ENCODE measurements around the gene GAS7.

The GAS7 gene

DNA sequence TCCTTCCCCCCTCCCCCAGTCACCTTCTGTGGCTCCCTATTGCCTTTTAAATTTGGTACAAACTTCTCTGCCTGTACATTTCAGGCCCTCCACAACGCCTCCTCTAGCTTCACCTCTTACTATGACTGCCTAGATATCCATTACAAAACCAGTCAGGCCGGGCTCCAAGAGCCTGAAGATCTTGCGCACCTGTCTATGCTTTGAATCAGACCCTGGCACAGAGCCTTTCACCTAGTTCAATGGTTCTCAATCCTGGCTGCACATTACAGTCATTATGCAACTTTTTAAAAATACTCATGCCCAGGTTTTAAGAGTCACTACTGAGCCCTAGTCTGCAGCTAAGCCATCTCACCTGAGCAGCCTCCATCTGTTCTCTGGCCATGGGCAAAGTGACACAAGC, 1.6 kb upstream of the GAS7 start:
- no peak for DNase-seq (ENCODE audit: low spot score)

DNA sequence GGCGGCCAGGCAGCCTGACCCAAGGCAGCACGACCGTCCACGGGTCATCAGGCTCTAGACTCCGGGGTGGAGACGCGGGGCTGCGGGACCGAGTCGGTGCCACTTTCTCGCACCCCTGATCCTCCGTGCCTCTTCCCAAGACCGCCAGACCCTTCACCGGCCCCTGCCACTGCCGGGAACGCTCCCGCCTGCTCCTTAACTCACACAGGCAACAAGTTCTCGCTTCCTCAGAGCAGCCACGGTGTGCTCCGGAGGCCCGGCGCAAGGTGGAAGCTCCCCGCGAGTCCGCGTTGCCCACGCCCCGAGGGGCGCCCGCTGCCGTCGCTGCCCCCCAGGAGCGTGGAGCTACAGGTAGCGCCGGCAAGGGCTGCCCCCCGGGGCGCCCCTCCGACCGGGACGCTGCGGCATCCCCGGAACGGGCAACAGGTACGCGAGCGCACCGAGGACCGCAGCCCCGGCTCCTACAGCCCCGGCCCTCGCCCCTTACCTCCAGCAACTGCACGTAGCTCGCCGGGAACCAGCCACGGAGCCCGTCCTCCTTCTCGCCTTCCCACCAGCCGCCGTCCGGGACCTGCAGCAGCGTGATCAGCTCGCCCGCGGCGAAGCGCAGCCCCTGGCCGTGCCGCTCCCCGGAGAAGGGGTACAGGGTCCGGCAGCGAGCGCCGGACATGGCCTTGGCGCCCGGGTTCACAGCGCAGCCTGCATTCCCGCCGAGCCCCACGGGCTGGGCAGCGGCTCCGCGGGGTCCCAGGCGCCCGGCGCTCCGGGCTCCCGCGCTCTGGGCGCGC, 491 bp downstream of the GAS7 start:
- no peak for DNase-seq (ENCODE audit: low spot score)

DNA sequence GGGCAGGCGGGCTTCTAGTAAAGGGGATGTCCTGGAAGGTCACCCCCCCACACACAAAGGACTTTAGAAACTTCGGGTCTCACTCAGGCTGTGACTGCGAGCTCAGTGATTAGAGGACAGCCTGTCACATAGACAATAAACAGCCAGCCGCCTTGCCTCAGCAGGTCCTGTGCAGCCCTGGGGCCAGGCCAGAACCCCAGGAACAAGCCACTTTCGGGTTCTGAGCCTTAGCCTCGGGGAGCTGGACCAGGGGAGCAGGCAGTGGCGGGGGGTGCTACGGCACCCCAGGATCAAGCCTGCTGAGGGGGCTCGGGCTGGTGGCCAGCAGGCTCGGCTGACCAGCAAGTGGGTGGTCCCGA, 1.1 kb downstream of the GAS7 start:
- no peak for DNase-seq (ENCODE audit: low spot score)

DNA sequence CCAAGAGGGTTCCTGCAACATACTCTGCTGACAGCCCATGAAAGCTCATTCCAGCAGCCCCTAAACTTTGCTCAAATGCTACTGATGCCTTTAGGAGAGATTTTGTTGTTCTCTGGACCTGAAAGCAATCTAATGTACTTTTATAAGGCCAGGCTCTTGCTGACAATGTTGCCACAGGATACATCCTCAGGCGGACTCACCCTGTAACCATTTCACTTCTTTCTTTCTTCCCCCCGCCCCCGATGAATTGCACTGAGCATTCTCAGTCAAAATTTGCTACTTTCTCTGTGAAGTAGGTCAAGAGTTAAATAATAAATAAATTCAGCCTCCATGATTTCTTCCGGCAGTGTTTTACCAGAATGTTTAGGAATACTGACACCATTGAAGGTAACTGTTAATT, 1.5 kb downstream of the GAS7 start:
- DNase-seq (ENCODE audit: low spot score) = no peak

DNA sequence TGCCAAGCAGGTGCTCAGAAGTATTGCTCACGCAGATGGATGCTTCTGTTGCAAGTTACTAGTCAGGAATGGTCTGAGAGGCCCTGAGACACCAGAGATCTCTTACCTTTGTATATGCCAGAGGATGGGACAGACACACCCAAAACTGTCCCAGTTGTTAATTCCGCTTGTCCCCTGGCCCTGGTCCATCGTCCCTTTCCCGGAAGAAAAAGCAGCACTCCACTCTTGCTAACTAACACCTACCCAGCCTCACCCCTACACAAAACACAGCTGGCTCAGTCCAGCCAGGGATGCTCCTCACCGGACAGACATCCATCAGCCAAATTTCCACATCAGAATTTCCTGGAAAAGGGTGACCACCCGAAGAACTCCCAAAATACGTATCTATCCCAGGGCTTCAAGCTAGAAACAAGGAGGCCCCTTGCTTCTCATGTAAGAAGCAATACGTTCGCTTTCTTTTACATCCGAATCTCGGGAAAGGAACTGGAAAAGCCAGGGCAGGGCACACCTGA, 2.0 kb downstream of the GAS7 start:
- no peak for DNase-seq (ENCODE audit: low spot score)

DNA sequence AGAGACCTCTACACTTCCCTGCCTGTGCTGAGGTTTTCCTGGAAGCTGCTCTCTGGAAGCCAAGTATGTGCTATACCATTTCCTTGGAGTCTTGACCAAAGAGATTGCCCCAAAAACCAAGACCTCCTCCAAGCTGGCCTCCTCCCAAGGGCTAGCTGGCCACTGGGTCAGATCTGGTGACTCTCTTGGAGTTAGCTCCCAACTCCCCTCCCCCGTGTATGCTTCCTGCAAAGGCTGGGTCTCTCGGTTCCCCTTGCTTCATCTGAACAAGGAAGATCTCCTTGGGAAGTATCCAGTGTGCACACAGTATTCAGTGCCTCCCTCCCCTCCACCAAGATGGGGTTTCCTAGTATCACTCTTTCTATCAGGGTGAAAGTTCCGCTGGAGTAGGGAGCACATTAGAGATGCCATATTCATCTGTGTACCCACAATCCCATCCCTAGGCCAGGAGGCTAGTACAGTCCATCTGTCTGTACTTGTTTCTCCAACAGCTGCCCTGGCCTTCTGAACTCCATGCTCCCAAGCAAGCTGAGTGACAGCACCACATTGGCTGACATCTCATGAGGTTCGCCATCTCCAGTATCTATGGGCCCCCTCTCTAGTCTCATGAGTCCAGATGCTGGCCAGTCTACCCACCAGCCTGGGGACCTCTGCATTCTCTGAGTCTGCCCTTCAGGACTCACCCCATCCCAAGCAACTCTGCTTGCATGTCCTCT, 3.2 kb downstream of the GAS7 start:
- no peak for DNase-seq (ENCODE audit: low spot score)

DNA sequence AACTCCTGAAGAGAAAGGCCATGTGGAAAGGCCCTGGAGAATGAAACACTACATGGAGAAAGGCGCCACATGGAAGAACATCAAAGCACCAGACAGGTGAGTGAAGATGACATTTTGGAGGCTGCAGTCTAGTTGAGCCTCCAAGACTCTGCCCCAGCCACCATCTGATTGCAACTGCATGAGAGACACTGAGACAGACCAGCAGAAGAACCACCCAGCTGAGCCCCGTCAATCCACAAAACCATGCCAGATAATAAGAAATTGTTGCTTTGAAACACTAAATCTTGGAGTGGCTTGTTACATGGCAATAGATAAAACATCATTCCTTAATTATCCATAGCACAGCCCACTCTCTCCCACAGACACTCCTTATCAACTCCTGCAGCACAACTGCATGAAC, 4.8 kb downstream of the GAS7 start:
- DNase-seq (ENCODE audit: low spot score) = no peak

DNA sequence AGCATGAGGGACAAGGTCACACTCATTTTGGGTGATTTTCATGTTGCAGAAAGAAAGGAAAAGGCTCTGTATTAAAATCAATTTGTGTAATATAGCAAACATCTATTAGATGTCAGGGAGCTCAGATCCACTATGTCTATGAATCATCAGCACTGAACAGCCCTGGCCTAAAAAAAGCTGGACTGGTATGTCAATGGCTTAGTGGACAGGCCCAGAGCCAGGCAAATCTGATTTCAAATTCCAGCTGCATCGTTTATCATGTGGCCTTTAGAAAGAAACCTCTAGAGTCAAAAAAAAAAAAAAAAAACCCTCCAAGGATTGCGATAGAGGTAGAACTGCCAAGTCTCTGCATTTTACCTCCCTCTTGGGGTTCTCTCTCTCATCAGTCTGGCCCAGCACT, 5.4 kb downstream of the GAS7 start:
- no peak for DNase-seq (ENCODE audit: low spot score)

DNA sequence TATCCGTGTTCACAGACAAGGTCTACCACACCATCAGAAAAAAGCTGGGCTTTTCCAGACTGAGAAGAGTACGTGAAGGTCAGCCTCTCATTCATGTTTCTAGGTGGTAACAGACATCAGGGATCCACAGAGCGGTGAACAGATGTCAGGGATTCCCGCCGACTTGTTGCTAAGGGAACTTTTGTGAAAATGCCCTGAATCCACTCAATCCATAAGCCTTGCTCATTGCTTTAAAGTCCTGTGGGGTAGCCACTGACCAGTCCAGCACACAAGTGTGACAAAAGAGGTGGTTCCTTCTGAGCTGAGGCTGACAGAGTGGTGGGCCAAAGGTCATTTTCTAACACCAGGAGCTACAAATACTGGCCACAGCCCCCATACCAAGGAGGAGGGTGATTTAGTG, 5.9 kb downstream of the GAS7 start:
- no peak for DNase-seq (ENCODE audit: low spot score)

DNA sequence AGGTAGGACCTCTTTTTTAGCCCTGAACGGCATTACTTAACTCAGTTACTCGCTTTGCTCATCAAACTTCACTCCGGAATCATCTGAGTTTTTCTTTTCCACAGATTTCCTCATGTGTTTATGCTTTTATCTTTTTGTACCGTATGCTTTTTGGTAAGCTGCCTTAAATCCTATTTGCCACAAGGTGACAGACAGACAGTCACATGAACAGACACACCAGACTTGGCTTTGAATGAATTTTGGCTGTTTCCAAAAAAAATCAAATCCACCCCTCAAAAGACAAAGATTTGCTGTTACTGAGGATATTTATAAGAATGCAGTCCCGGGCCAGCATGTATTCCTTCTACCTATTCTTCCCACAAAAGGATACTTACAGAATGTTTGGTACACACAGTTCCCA, 10.9 kb downstream of the GAS7 start:
- no peak for DNase-seq (ENCODE audit: low spot score)

DNA sequence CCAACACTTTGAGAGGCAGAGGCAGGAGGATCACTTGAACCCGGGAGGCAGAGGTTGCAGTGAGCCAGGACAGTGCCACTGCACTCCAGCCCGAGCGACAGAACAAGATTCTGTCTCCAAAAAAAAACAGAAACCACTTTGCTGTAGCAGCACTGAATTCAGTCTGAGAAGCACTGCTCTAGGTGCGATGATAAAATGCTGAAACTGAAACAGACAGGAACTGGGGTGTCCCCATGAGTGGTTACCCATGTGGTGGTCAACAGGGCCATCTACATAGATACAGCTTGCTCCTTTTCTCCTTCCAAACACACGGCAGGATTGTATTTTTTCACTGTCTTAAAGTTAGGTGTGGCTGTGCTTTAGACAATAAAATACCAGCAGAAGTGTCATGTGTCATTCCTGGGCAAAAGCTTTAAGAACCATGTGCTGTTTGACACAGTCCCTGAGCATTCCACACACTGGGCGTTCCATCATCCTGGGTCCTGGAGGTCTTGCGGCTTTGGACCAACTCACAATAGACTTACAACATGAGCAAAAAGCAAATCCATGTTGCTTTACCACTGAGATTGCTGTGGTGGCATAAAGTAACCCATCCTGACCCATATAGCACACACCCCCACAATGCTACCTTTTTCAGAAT, 11.5 kb downstream of the GAS7 start:
- DNase-seq (ENCODE audit: low spot score) = no peak

DNA sequence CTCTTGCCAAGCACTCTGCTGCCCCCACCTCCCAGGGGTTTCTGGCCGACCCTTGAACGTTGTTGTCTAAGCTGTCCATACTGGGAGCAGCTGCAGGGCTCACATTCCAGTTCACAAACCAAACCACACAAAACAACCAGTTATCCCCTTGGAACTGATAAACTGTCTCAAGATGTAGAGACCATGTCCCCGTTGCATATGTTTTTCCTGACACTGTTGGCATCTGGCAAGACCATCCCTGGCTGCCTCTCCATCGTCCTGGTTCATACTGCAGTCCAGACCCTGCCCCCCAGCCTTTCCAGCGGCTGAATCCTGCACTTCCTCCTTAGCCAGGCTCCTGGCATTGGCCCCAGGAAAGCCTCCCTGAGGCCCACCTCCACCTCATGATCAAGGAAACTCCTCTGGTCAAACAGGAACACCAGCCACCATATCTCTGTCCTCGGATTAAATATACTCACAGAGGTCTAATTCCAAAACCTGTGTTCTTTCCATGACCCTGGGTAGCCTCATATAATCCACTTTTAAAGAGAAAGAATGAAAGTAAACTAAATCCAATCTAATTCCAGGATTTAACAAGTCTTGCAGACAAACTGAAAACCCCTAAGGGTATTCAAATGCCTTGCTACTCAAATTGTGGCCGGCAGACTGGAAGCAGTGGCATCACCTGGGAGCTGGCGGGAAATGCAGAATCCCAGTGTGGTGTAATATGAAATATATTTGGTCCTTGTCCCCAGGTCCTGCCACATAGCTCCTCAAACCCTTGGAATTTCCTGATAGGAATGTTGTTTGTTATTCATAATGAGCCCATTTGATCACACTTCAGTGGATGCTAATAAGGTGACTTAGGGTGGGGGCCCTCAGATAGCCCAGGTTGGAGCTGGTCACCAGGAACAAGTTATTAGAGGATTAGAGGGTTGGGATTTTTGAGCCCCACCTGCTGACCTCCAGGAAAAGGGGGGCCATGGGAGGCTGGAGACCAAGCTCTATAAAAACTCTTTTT, 14.2 kb downstream of the GAS7 start:
- DNase-seq (ENCODE audit: low spot score) = no peak

DNA sequence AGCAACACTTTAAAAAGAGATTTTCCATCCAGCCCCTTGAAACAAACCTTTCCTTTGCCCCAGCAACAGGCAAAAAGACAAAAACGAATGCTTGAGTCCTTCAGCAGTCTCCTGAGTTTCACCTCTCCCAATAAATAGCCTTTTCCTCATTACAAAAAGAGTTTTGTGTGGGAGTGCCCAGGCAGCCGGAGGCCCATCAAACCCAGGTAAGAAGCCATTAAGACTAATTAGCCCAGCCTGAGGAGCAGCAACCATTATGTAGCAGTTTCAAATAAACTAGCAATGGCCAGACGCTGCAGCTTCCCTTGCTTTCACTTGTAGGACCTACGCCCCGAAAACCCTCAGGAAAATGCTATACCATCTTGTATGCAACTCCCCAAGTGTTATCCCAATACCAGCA, 15.6 kb downstream of the GAS7 start:
- no peak for DNase-seq (ENCODE audit: low spot score)

DNA sequence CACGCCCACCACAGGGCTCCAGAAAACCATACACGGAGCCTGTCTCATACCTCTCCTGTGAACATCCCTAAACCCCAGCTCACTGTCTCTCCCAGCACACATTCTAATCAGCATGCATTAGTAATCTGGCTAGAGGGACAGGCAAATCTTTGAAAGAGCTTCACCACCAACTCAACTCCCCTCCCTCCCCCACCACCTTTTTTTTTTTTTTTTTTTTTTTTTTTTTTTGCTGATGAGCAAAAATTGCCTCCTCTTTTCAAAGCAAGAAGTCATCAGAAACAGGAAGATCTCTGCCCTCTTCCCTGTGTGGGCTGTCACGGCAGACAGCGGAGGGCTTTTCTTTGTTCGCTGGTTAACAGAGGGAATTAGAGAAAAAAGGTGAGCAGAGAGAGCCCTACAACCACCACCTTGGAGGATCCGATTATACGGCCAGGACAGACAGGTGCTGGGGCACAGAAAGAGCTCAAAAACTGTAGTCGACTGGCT, 19.9 kb downstream of the GAS7 start:
- DNase-seq (ENCODE audit: low spot score) = no peak

DNA sequence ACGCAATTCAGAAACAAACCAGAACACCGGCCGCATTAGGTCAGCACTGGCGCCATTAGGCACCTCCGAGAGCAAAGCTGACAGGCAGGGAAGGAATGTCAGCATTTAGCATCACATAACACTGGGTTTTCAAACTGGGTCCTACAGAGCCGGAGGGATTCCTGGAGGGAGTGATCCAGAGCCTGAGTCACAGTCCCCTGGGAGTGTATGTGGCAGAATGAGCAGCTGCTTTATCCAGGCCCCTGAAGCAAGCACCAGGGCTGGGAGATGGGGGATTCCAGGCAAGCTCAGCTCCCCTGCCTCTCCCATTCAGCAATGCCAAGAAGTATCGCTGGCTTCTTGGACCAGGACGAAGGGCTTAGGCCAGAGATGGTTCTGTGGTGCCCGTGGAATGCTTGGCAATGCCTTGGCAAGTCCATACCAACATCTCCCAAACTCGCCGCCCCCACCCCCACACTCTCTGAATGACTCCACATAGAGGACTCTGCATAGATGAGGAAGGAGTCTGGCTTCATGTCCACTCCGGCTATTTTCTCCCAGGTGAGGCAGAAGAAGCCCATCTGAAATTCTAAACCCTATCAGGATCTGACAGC, 20.4 kb downstream of the GAS7 start:
- no peak for DNase-seq (ENCODE audit: low spot score)

DNA sequence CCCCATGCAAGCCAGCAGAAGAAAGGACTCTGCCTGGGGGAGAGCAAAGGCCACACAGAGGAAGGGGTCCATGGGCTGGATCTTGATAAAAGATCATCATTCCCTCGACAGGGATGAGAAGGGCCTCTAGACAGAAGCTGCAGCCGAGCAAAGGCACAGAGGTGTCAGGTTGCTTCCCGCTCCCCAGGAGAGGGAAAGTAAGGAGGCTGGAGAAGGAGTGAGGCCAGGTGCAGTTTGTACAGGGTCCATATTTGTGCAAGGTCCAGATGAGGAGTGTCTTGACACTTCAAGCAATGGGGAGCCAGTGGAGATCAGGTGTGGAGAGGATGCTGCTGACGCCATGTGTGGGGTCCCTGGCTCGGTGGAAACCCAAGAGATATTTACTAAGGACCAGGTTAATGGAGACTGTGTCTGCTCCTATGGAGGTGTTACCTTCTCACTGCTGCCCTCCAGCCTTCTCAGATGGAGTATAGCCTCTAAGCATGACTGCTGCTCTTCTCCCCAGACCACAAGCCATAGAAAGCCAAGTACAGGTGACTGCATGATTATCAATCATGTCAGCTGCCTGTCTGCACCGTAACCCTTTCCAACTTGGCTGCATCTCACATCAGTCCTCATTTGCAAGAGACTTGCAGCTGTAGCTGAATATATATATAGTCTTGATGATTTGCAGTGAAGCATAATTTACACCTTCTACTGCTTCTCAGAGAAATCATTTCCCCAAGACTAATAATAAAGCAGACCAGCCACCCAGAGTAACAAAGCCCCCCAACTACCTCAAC, 21.1 kb downstream of the GAS7 start:
- no peak for DNase-seq (ENCODE audit: low spot score)

DNA sequence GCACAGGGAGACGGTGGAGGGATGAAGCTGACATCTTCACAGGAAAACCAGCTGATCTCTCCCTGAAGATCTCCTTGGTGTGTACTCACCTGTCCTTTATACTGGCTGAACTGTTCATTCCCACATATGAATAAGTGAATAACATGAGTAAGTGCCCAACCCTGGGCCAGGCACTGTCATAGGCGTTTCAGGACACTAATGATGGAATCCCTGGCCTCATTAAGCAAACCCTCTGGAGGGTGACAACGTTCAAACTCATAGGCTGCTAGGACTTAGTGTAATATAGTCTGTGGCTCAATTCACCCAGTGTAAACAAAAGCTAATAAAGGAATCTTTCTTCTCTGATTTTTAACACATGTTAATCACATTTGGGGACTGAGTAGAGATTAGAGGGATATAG, 24.5 kb downstream of the GAS7 start:
- no peak for DNase-seq (ENCODE audit: low spot score)

DNA sequence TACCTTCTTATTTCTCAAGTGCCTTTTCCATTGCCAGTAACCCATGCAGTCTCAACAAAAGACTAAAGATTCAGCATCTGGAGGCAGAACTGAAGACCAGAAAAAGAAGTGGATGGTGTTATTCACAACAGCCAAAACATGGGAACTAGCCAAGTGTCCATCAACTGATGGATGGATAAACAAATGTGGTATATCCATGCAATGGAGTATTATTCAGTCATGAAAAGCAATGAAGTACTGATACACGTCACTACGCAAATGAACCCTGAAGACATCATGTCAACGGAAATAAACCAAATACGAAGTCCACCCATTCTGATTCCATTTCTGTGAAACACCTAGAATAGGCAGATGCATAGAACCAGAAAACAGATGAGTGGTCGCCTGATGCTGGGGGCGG, 25.6 kb downstream of the GAS7 start:
- no peak for DNase-seq (ENCODE audit: low spot score)

DNA sequence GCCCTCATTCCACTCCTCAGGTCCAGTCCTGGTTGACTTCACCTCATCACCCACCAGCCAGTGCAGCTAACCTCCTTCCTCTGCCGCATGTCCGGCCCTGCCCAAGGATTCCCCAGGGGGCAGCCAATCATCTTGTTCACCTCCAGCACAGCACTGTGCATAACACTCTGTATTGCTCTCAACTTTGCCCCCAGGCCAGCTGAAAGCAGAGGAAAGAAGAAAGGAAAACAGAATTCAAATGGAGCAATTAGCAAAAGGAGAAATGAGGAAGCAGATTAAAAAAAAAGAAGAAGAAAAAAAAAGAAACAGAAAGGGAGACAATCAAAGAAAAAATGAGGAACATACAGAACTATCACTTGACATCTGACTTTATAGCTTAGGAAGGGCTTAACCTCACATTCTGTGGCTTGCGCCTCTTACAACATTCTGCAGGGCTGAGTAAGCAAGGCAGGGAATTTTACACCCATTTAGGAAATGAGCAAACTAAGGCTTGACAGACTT, 26.1 kb downstream of the GAS7 start:
- DNase-seq (ENCODE audit: low spot score) = no peak

DNA sequence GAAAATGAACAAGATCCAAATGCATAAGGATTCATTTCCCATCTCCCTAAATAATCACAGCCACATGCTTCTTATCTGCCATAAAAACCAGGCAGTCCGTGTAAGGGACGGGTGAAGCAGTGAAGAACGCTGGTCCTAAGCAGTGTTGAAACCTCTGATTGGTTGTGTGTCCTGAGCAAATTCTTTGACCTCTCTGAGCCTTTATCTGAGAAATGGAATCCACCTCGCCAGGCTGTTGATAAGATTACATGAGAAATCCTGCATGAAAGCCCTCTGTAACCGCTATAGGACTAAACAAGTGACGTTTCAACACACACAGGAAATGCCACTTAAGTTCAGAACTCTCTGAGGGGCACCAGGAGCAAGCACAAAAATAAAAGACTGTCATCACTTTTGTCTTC, 26.8 kb downstream of the GAS7 start:
- DNase-seq (ENCODE audit: low spot score) = no peak
